NCI-H2196 (cell line): ENCODE data around the gene CXCL12.

Experiments
- DNase-seq: peaks from one replicate; lab custom pipeline; 2025; ENCODE audit not compliant: unreplicated experiment; lab: John Stamatoyannopoulos, UW

Gene CXCL12

GRCh38 chr10:44399659-44400451, 15.0 kb upstream of the CXCL12 start:
- no peak for DNase-seq

GRCh38 chr10:44398747-44399658, 14.1 kb upstream of the CXCL12 start:
- DNase-seq, result no peak

- DNase-seq, result no peak
Measured at GRCh38 chr10:44398271-44398670, 13.4 kb upstream of the CXCL12 start.

- no peak for DNase-seq
Measured at GRCh38 chr10:44397476-44398225, 12.8 kb upstream of the CXCL12 start.

GRCh38 chr10:44396671-44397191, 11.8 kb upstream of the CXCL12 start:
- DNase-seq, result no peak

GRCh38 chr10:44395902-44396670, 11.2 kb upstream of the CXCL12 start:
- DNase-seq, result no peak

- DNase-seq, result peak; percentile 67
Measured at GRCh38 chr10:44395396-44395795, 10.5 kb upstream of the CXCL12 start.

- DNase-seq, result no peak
Measured at GRCh38 chr10:44394696-44395381, 9.9 kb upstream of the CXCL12 start.

GRCh38 chr10:44393834-44394547, 9.1 kb upstream of the CXCL12 start:
- no peak for DNase-seq

GRCh38 chr10:44393051-44393630, 8.2 kb upstream of the CXCL12 start:
- DNase-seq, result no peak

GRCh38 chr10:44392420-44392819, 7.5 kb upstream of the CXCL12 start:
- no peak for DNase-seq

GRCh38 chr10:44391981-44392380, 7.1 kb upstream of the CXCL12 start:
- no peak for DNase-seq

- no peak for DNase-seq
Measured at GRCh38 chr10:44390585-44391072, 5.7 kb upstream of the CXCL12 start.

- no peak for DNase-seq
Measured at GRCh38 chr10:44389556-44389955, 4.7 kb upstream of the CXCL12 start.

GRCh38 chr10:44389150-44389549, 4.3 kb upstream of the CXCL12 start:
- DNase-seq, result no peak

GRCh38 chr10:44388641-44389040, 3.7 kb upstream of the CXCL12 start:
- no peak for DNase-seq

- no peak for DNase-seq
Measured at GRCh38 chr10:44387853-44388251, 3.0 kb upstream of the CXCL12 start.

GRCh38 chr10:44386546-44387052, 1.7 kb upstream of the CXCL12 start:
- peak; percentile 26 for DNase-seq
